Measurements from ENCODE around the gene MAP3K7CL. TPM values are rescaled to one million over a fixed set of nuclear protein-coding genes. Genes with fewer than 3 reads are reported as not detected.

MAP3K7CL gene
- total RNA-seq, 4 donors from 2014 or later: 4.0 to 9.8 (median 9.3) TPM; not detected in 1

DNA sequence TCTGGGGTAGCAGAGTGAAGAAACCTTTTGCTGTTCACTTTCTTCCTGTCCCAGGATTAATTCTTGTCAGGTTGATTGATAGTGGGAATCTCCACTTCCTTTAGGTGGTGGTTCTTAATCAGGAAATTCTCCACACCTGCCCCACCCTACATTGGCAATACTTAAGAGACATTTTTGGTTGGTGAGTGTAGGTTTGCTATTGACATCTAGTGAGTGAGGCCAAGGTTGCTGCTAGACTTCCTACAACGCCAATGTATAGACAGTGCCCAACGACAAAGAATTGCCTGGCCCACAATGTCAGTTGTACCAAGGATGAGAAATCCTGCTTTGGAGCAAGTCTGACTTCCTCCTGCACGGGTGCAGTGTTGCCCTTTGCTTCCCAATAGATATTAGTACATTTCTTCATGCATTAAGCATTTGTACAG lies 38.5 kb downstream of the MAP3K7CL start:
- in situ Hi-C loops (cut with MboI; ENCODE audit: low pct_ligation_motif_present in 1 of 4, low pct_unique_long_range_greater_than_20kb in 1 of 4, low sequenced_read_pairs in 3 of 4) (loop anchor here (5.0 to 10.0 kb wide), 3 partner anchors 186 to 206 kb away; no protein-coding TSS in a partner anchor), intact Hi-C loops (cut with DNase I; ENCODE audit: low total_unique reads) (loop anchor here (2.0 to 10.0 kb wide), 2 partner anchors 126 to 180 kb away; partner anchors contain the start of gene BACH1)
- Histone ChIP-seq H3K4me1 (peaks cover 0 to 23% (median 0%) of the 10 kb centered on the region in 4 donors), H3K27me3 (no peaks in the 10 kb centered on the region), H3K36me3 (no peaks in the 10 kb centered on the region), H3K9me3 (no peaks in the 10 kb centered on the region), H3K4me3 (no peak overlapping the region), H3K27ac (no peak overlapping the region)
- DNase-seq: no peak
- 50 to 74% methylated on average over 1 to 3 of the region's 3 CpGs for WGBS, 2 donors (ENCODE audit: low coverage in 1 of 2)
- TF ChIP-seq EP300 (IDR thresholded peaks at IDR 0.05; ENCODE audit: low read depth): no peak

DNA sequence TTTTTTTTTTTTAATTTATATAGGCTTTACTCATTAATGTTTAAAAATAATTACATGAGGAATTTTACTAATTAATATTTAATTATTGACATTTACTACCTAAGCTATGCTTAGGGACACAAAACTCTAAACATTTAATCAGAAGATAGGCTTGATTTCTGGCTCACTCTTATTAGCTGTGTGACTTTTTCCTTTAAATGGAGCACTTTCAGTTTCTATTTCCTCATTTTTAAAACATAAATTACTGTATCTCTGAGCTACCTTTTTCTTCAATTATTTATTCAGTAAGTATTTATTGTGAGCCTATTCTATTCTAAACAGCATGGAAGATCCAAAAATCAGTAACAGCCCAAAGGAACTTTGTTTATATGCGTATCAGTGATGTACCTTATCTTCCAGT lies 40.5 kb downstream of the MAP3K7CL start:
- peaks cover 0 to 30% (median 8%) of the 10 kb centered on the region in 4 donors for H3K4me1 ChIP-seq
- H3K27ac ChIP-seq: no peak overlapping the region
- 89 to 100% methylated on average over 1 of the region's 1 CpG for WGBS, 2 donors (ENCODE audit: low coverage in 1 of 2)
- no peaks in the 10 kb centered on the region for H3K27me3 ChIP-seq
- intact Hi-C loops (cut with DNase I; ENCODE audit: low total_unique reads): no loop called here
- no peaks in the 10 kb centered on the region for H3K9me3 ChIP-seq
- no peak for DNase-seq
- in situ Hi-C loops (cut with MboI; ENCODE audit: low pct_ligation_motif_present in 1 of 4, low pct_unique_long_range_greater_than_20kb in 1 of 4, low sequenced_read_pairs in 3 of 4): no loop called here
- no peak overlapping the region for H3K4me3 ChIP-seq
- TF ChIP-seq POLR2A (IDR thresholded peaks at IDR 0.05) (no peak), EP300 (IDR thresholded peaks at IDR 0.05; ENCODE audit: low read depth) (no peak), POLR2AphosphoS5 (IDR thresholded peaks at IDR 0.05) (no peak)
- TF ChIP-seq, protein P1, sequence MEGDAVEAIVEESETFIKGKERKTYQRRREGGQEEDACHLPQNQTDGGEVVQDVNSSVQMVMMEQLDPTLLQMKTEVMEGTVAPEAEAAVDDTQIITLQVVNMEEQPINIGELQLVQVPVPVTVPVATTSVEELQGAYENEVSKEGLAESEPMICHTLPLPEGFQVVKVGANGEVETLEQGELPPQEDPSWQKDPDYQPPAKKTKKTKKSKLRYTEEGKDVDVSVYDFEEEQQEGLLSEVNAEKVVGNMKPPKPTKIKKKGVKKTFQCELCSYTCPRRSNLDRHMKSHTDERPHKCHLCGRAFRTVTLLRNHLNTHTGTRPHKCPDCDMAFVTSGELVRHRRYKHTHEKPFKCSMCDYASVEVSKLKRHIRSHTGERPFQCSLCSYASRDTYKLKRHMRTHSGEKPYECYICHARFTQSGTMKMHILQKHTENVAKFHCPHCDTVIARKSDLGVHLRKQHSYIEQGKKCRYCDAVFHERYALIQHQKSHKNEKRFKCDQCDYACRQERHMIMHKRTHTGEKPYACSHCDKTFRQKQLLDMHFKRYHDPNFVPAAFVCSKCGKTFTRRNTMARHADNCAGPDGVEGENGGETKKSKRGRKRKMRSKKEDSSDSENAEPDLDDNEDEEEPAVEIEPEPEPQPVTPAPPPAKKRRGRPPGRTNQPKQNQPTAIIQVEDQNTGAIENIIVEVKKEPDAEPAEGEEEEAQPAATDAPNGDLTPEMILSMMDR (IDR thresholded peaks at IDR 0.05): no peak
- no peaks in the 10 kb centered on the region for H3K36me3 ChIP-seq

DNA sequence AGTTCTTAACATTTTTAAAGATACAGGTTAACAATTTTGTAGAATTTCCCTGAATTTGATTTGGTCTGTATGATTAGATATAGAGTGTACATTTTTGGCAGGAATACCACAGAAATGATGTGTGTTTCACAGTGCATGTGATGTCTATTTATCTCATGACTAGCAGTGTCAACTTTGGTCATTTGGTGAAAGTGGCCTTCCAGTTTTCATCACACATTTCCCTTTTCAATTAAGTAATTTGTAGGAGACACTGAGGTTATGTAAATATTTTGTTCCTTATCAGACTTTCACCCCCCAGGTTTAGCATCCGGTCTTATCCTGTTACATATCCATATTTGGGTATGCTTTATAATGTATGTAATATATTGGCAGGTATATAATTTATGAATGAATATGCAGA lies 41.8 kb downstream of the MAP3K7CL start:
- no peak for DNase-seq
- no peaks in the 10 kb centered on the region for H3K9me3 ChIP-seq
- 71 to 88% methylated on average over 1 of the region's 1 CpG for WGBS, 2 donors (ENCODE audit: low coverage in 1 of 2)
- no peak overlapping the region for H3K4me3 ChIP-seq
- TF ChIP-seq POLR2A (IDR thresholded peaks at IDR 0.05): no peak
- TF ChIP-seq, protein P1 (IDR thresholded peaks at IDR 0.05): no peak
- TF ChIP-seq POLR2AphosphoS5 (IDR thresholded peaks at IDR 0.05): no peak
- TF ChIP-seq EP300 (IDR thresholded peaks at IDR 0.05; ENCODE audit: low read depth): no peak
- H3K27ac ChIP-seq: no peak overlapping the region
- no peaks in the 10 kb centered on the region for H3K36me3 ChIP-seq
- no peaks in the 10 kb centered on the region for H3K27me3 ChIP-seq
- in situ Hi-C loops (cut with MboI; ENCODE audit: low pct_ligation_motif_present in 1 of 4, low pct_unique_long_range_greater_than_20kb in 1 of 4, low sequenced_read_pairs in 3 of 4): no loop called here
- intact Hi-C loops (cut with DNase I; ENCODE audit: low total_unique reads): no loop called here
- H3K4me1 ChIP-seq: peaks cover 0 to 42% (median 10%) of the 10 kb centered on the region in 4 donors

DNA sequence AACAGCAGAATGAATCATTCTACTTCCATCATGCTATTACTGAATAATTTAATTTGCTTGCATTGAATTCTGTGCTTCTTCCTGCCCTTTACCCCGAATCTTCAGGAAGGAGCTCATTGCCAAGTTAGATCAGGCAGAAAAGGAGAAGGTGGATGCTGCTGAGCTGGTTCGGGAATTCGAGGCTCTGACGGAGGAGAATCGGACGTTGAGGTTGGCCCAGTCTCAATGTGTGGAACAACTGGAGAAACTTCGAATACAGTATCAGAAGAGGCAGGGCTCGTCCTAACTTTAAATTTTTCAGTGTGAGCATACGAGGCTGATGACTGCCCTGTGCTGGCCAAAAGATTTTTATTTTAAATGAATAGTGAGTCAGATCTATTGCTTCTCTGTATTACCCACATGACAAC lies 44.2 kb downstream of the MAP3K7CL start:
- TF ChIP-seq, protein P1 (IDR thresholded peaks at IDR 0.05): no peak
- TF ChIP-seq POLR2AphosphoS5 (IDR thresholded peaks at IDR 0.05) (no peak), EP300 (IDR thresholded peaks at IDR 0.05; ENCODE audit: low read depth) (no peak), POLR2A (IDR thresholded peaks at IDR 0.05) (no peak)
- Histone ChIP-seq H3K4me3 (no peak overlapping the region), H3K27me3 (no peaks in the 10 kb centered on the region), H3K27ac (peak overlapping the region in 2 of 4 donors; percentile 0 to 15), H3K9me3 (no peaks in the 10 kb centered on the region), H3K4me1 (peaks cover 0 to 46% (median 17%) of the 10 kb centered on the region in 4 donors), H3K36me3 (no peaks in the 10 kb centered on the region)
- DNase-seq: no peak
- WGBS, 2 donors (ENCODE audit: low coverage in 1 of 2): 56 to 71% methylated on average over 9 of the region's 9 CpGs
- intact Hi-C loops (cut with DNase I; ENCODE audit: low total_unique reads): no loop called here
- in situ Hi-C loops (cut with MboI; ENCODE audit: low pct_ligation_motif_present in 1 of 4, low pct_unique_long_range_greater_than_20kb in 1 of 4, low sequenced_read_pairs in 3 of 4): no loop called here

Measured in transverse colon (tissue), 4 donors.